Activated CD4-positive, alpha-beta T cell treated with anti-CD3 and anti-CD28 coated beads for 36 hours (primary cell): ENCODE measurements around the gene CAD. TPM values are rescaled to one million over a fixed set of nuclear protein-coding genes. Genes with fewer than 3 reads are reported as not detected.

ENCODE experiments used
- ATAC-seq: fragments of 200-7000 bp; cut with Tn5 transposase; one replicate; pipeline ENCODE4 v1.10.0; 2021; ENCODE audit warnings: mild to moderate bottlenecking, moderate library complexity
- CTCF ChIA-PET: fragments of 350-600 bp; sonication (Branson Sonifier 250); formaldehyde crosslinking; loops from one replicate; lab custom pipeline; 2021; ENCODE audit warnings: antibody characterized with exemption; lab: Charles Lee
- POLR2A ChIA-PET: fragments of 350-600 bp; sonication (Branson Sonifier 250); formaldehyde crosslinking; loops from one replicate; lab custom pipeline; 2021; ENCODE audit warnings: antibody characterized with exemption, inconsistent platforms; lab: Charles Lee
- DNase-seq: peaks from one replicate; pipeline ENCODE4 v3.0.0-alpha.2; 2020
- H3K27ac Mint-ChIP-seq: one replicate; pipeline ENCODE4 v1.8.0; 2021; ENCODE audit warnings: mixed read lengths
- H3K27me3 Mint-ChIP-seq: one replicate; pipeline ENCODE4 v1.8.0; 2021; ENCODE audit warnings: mixed read lengths
- H3K36me3 Mint-ChIP-seq: one replicate; pipeline ENCODE4 v1.8.0; 2021; ENCODE audit warnings: low read depth, mixed read lengths
- H3K4me1 Mint-ChIP-seq: one replicate; pipeline ENCODE4 v1.8.0; 2021; ENCODE audit warnings: mixed read lengths
- H3K4me3 Mint-ChIP-seq: one replicate; pipeline ENCODE4 v1.8.0; 2021; ENCODE audit warnings: mild to moderate bottlenecking, moderate library complexity, mixed read lengths
- H3K9me3 Mint-ChIP-seq: one replicate; pipeline ENCODE4 v1.8.0; 2021; ENCODE audit warnings: low read depth, mixed read lengths
- intact Hi-C, 2 experiments: fragments of 100-400 bp; cut with DNase I in 1 of 2; cut with micrococcal nuclease in 1 of 2; formaldehyde crosslinking; loops; one replicate each; pipeline versions ENCODE4 v1.14.2 to v1.15.1; 2022 to 2024; cut with DNase I, micrococcal nuclease
- total RNA-seq, 2 experiments: library from RNA; stranded (reverse); gene quantifications; one replicate each; pipeline ENCODE4 v1.2.3, GENCODE V29; 2021

Gene CAD
- total RNA-seq, 2 experiments from 2014 or later = 107 to 147 TPM

DNA sequence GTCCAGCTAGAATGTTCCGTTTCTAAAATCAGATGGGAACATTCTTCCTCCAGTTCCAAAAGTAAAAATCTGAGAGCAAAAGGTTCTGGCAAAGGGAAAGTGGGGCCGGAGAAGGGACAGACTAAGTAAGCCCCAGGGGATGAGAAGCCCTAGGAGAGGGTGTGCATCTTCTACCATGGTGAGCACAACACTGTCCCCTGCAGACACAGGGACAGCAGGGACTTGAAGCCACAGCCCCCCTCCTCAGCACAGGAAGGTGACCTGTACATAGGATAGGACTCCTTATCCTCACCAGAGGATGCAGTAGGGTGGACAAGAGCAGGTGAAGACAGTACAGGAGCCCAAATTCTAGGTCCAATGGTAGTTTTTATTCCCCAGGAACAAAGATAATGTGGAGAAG, 17.9 kb upstream of the CAD start:
- intact Hi-C loops = no loop called here
- CTCF ChIA-PET = interaction anchor here (0.6 kb wide), 1 partner anchor 182 kb away, joined by 3 read pairs; no protein-coding TSS in a partner anchor
- Mint-ChIP-seq H3K36me3 (peaks cover 4% of the 10 kb centered on the region), H3K27ac (no peak overlapping the region), H3K9me3 (no peaks in the 10 kb centered on the region), H3K27me3 (peaks cover 2% of the 10 kb centered on the region), H3K4me1 (no peaks in the 10 kb centered on the region), H3K4me3 (no peak overlapping the region)
- ATAC-seq = no peak
- POLR2A ChIA-PET = no interaction called here
- no peak for DNase-seq

DNA sequence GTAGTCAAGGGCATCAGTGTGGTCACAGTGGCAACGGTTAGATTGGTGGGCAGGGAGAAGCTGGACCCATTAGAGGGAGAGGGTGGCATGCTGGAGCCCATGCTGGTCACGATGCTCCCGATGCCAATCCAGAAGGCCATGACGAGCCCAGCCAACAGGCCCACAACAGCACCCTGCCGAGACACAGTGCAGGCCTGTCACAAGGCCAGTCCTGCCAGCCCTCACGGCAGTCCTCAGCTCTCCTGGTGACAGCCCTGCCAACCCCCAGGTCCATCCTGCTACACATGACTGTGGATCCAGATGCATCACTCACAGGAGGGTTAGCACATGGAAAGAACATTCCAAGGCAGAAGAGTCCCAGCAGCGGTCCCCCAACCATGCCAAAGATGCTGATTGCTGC, 15.5 kb upstream of the CAD start:
- DNase-seq (no peak), ATAC-seq (no peak)
- Mint-ChIP-seq H3K9me3 (no peaks in the 10 kb centered on the region), H3K4me3 (no peak overlapping the region), H3K4me1 (no peaks in the 10 kb centered on the region), H3K36me3 (peaks cover 20% of the 10 kb centered on the region), H3K27ac (no peak overlapping the region), H3K27me3 (no peaks in the 10 kb centered on the region)
- intact Hi-C loops = no loop called here
- ChIA-PET CTCF (no interaction called here), POLR2A (no interaction called here)

DNA sequence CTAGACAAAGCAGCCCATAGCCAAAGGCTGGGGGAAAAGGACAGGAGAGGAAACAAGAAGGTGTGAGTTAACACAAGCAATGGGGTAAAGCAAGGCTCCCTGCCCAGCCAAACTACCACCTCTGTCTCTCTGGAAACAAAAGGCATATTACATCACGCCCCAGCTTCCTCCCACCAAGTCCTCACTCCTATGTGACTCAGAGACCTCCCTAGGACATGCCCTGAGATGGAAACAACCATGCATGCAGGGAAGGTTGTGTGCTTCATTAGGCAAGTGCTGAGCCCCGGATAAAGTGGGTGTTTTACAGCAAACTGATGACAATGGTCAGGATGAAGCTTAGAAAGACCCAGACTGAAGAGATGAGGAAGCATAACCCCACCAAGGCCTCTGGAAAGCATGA, 14.3 kb upstream of the CAD start:
- no peaks in the 10 kb centered on the region for H3K27me3 Mint-ChIP-seq
- POLR2A ChIA-PET = no interaction called here
- H3K9me3 Mint-ChIP-seq = no peaks in the 10 kb centered on the region
- ATAC-seq (no peak), DNase-seq (no peak)
- H3K4me3 Mint-ChIP-seq = no peak overlapping the region
- intact Hi-C loops = no loop called here
- CTCF ChIA-PET = interaction anchor here (1.0 kb wide), 1 partner anchor 241 kb away, joined by 3 read pairs; no protein-coding TSS in a partner anchor
- peaks cover 29% of the 10 kb centered on the region for H3K36me3 Mint-ChIP-seq
- no peak overlapping the region for H3K27ac Mint-ChIP-seq
- no peaks in the 10 kb centered on the region for H3K4me1 Mint-ChIP-seq

DNA sequence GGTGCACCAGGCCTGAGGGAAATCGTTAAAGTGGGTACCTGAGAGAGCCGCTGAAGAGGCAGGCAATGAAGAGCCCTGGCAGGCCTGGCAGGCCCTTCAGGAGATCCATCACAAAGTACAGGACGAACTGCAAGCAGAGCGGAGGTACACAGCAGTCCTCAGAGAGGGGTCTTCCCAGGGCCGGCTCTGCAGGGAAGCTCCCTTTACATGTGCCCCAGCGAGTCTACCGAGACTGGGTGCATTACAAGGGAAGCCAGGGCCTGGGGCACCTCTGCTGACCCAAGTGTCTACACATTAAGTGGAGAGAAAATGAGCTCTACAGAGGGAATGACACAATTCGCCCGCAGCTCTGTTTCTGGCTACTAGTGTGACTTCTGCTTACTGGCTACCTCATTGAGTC, 13.4 kb upstream of the CAD start:
- Mint-ChIP-seq H3K9me3 (no peaks in the 10 kb centered on the region), H3K4me1 (peaks cover 4% of the 10 kb centered on the region), H3K36me3 (peaks cover 29% of the 10 kb centered on the region), H3K27ac (no peak overlapping the region), H3K4me3 (no peak overlapping the region), H3K27me3 (no peaks in the 10 kb centered on the region)
- ATAC-seq (no peak), DNase-seq (no peak)
- POLR2A ChIA-PET = interaction anchor here (0.5 kb wide), 1 partner anchor 76 kb away, joined by 5 read pairs; no protein-coding TSS in a partner anchor
- intact Hi-C loops = no loop called here
- CTCF ChIA-PET = interaction anchor here (1.0 kb wide), 1 partner anchor 242 kb away, joined by 3 read pairs; no protein-coding TSS in a partner anchor

DNA sequence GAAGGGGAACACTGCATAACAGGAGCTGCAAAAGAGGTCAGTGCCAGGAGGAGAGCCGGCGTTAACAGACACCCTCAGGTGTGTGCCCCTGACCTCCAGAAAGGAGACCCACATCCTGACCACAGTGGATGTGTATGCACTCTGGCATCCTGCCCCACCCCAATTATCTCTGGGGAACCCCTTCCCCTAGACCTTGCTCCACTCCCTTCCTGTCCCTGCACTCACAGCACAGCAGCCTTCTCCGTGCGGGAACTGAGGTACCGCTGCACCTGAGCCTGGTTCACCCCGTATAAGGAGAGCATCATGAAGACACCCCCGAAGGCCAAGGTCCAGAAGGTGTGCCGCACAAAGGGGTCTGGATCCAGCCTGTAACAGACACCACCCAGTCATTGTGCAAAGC, 12.6 kb upstream of the CAD start:
- H3K27me3 Mint-ChIP-seq = no peaks in the 10 kb centered on the region
- POLR2A ChIA-PET = no interaction called here
- peaks cover 7% of the 10 kb centered on the region for H3K4me1 Mint-ChIP-seq
- intact Hi-C loops = no loop called here
- DNase-seq = no peak
- H3K27ac Mint-ChIP-seq = no peak overlapping the region
- H3K9me3 Mint-ChIP-seq = no peaks in the 10 kb centered on the region
- no peak for ATAC-seq
- CTCF ChIA-PET = no interaction called here
- H3K4me3 Mint-ChIP-seq = no peak overlapping the region
- peaks cover 31% of the 10 kb centered on the region for H3K36me3 Mint-ChIP-seq

DNA sequence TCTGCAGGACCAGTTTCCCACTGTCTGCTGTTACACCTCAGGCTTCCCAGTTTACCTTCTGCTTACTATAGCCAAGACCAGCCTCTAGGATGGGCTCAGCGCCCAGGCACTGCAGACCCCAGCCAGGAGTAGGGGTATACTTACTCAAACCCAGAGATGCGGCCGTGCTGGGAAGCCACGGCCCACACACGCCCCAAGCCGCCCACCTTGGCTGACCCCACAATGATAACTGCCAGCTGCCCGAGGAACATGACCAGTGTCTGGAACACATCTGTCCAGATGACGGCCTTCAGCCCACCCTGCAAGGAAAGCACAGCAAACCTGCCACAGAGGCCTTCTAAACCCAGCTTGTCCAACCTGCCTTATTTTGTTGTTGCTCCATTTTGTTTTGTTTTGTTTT, 12.0 kb upstream of the CAD start:
- ChIA-PET CTCF (interaction anchor here (0.6 kb wide), 1 partner anchor 119 kb away, joined by 3 read pairs; no protein-coding TSS in a partner anchor), POLR2A (no interaction called here)
- H3K27me3 Mint-ChIP-seq = no peaks in the 10 kb centered on the region
- ATAC-seq (no peak), DNase-seq (no peak)
- H3K36me3 Mint-ChIP-seq = peaks cover 35% of the 10 kb centered on the region
- peaks cover 14% of the 10 kb centered on the region for H3K4me1 Mint-ChIP-seq
- H3K9me3 Mint-ChIP-seq = no peaks in the 10 kb centered on the region
- intact Hi-C loops = no loop called here
- H3K4me3 Mint-ChIP-seq = no peak overlapping the region
- no peak overlapping the region for H3K27ac Mint-ChIP-seq

DNA sequence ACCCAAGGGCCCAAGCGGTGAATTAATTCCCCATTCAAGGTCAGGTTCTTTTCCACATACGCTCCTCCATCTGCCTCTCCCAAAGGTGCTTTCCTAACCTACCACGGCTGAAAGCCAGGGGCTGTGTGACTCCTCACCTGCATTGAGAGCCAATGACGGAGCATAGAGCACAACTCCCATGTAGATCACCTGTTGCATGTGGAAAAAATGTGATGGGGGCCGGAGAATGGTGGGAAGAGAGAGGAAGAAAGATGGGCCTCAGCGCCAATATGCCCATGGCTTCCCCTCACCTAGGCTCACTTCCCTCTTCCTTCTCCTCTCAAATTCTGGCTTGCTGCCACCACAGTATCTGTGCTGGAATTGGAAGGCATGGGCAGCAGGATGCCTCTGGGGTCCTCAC, 10.8 kb upstream of the CAD start:
- ChIA-PET CTCF (no interaction called here), POLR2A (interaction anchor here (0.6 kb wide), 1 partner anchor 13 kb away, joined by 4 read pairs; no protein-coding TSS in a partner anchor)
- Mint-ChIP-seq H3K9me3 (no peaks in the 10 kb centered on the region), H3K4me1 (peaks cover 18% of the 10 kb centered on the region), H3K4me3 (no peak overlapping the region), H3K27me3 (no peaks in the 10 kb centered on the region), H3K36me3 (peaks cover 35% of the 10 kb centered on the region), H3K27ac (no peak overlapping the region)
- intact Hi-C loops = no loop called here
- no peak for ATAC-seq
- DNase-seq = no peak

- ChIA-PET POLR2A (interaction anchor here (0.6 kb wide), 1 partner anchor 44 kb away, joined by 3 read pairs; no protein-coding TSS in a partner anchor), CTCF (interaction anchor here (0.6 kb wide), 1 partner anchor 41 kb away, joined by 4 read pairs; no protein-coding TSS in a partner anchor)
- intact Hi-C loops = no loop called here
- Mint-ChIP-seq H3K4me1 (peaks cover 20% of the 10 kb centered on the region), H3K27me3 (no peaks in the 10 kb centered on the region), H3K27ac (no peak overlapping the region), H3K36me3 (peaks cover 37% of the 10 kb centered on the region), H3K4me3 (no peak overlapping the region), H3K9me3 (no peaks in the 10 kb centered on the region)
- DNase-seq (no peak), ATAC-seq (no peak)
Observed at GRCh38 chr2:27208486-27209050, 8.6 kb upstream of the CAD start.

DNA sequence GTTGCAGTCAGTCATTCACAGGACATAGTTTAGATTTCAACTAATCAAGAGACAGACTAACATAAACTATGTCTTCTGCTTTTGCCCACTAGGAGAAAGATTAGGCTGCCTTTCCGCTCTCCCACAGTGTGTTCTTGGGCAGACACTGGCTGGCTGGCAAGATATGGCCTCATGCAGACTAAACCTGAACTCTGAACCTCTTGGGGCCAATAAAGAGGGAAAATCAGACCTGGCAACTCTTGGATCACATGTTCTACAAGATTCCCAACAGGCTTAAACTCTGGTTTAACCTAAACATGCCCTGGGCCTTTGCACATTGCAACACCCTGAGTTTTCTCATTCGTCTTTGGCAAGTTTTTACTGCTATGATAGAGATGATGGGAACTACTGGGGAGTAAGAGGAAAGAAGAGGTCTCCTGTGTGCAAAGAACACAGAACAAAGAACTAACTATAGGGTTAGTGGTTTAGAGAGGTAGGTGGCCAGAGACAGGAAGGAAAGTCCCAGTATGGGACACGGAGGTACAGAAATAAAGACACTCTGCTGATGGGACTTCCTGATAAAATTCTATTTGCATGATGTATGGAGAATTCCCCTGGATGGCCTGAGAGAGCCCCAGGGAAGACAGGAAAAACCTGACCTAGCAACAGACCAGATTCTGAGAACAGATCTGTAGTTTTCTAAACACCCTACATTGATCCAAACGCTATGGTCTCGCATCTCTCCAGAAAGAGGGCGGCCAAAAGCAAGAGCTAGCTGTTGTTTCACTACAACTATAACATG, 7.4 kb upstream of the CAD start:
- CTCF ChIA-PET = interaction anchor here (0.7 kb wide), 1 partner anchor 47 kb away, joined by 4 read pairs; no protein-coding TSS in a partner anchor
- Mint-ChIP-seq H3K4me3 (peak overlapping the region; percentile 57), H3K4me1 (peaks cover 24% of the 10 kb centered on the region), H3K36me3 (peaks cover 38% of the 10 kb centered on the region), H3K27me3 (no peaks in the 10 kb centered on the region), H3K9me3 (no peaks in the 10 kb centered on the region), H3K27ac (peak overlapping the region; percentile 56)
- DNase-seq (no peak), ATAC-seq (no peak)
- POLR2A ChIA-PET = interaction anchor here (0.5 to 0.7 kb wide), 5 partner anchors 9 to 230 kb away, joined by 3 to 5 read pairs (median 4); no protein-coding TSS in a partner anchor
- intact Hi-C loops = loop anchor here (1.0 to 10.0 kb wide), 4 partner anchors 113 to 1685 kb away; partner anchors contain the start of genes FOSL2 (in 1 of the 2) and WDR43 (in 1 of the 2)

DNA sequence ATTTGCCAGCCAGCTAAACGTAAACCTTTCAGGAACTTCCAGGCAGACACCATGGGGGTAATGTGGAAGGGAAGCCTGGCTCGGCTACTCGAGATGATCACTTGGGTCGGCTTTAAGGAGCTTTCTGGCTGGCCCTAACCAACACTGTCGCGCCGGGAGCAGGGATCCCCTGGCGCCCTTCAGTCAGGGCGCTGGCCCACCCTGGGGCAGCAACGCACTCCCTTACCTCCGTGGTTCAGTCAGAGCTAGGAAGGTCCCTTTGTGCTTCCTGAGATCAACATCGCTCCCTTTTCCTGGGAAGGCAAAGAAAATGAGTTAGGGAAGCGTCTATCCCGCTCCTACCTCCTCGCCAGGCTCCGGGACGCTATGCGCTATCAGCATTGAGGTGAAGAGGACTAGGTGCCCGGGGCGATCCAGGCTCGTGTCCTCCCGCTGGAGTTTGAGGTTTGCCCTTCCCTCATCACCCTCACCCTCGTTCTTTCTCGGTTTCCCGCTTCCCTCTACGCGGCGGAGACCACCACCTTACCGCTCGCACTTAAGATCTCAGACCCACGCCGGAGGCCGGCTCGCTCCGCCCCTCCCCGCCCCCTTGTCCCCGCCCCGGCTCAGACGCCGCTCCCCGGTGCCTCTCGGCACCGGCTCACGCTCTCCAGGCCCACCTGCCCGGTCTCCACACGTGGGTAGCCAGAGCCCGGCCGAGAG, 5.8 kb upstream of the CAD start:
- Mint-ChIP-seq H3K27me3 (no peaks in the 10 kb centered on the region), H3K9me3 (no peaks in the 10 kb centered on the region), H3K27ac (peak overlapping the region; percentile 79), H3K4me1 (peaks cover 28% of the 10 kb centered on the region), H3K4me3 (peak overlapping the region; percentile 99), H3K36me3 (peaks cover 38% of the 10 kb centered on the region)
- ATAC-seq (no peak), DNase-seq (no peak)
- intact Hi-C loops = loop anchor here (1.0 to 10.0 kb wide), 5 partner anchors 77 to 1683 kb away; partner anchors contain the start of genes FOSL2 (in 1 of the 2), KHK (in 1 of the 2), PREB (in 1 of the 2) and WDR43 (in 1 of the 2)
- CTCF ChIA-PET = interaction anchor here (1.0 to 1.2 kb wide), 2 partner anchors 20 to 132 kb away, joined by 3 read pairs; no protein-coding TSS in a partner anchor
- POLR2A ChIA-PET = interaction anchor here (0.7 to 1.2 kb wide), 2 partner anchors 19 to 36 kb away, joined by 3 read pairs; no protein-coding TSS in a partner anchor
